BLaER1 (cell line): ENCODE data around the gene EPHA10.
"Not testable (repeated sequence)": the region's sequence is repeated elsewhere in the genome, so short reads cannot be mapped to it uniquely, and the experiment has no call there.

Experiments used
- H3K27ac ChIP-seq: shearing (Covaris generic); formaldehyde crosslinking; 2 replicates; pipeline ENCODE4 v1.8.1; 2022
- H3K27me3 ChIP-seq: shearing (Covaris generic); formaldehyde crosslinking; 2 replicates; pipeline ENCODE4 v1.8.1; 2022
- H3K36me3 ChIP-seq: shearing (Covaris generic); formaldehyde crosslinking; 2 replicates; pipeline ENCODE4 v1.8.1; 2022
- H3K4me1 ChIP-seq: shearing (Covaris generic); formaldehyde crosslinking; 2 replicates; pipeline ENCODE4 v1.8.1; 2022
- H3K4me2 ChIP-seq: shearing (Covaris generic); formaldehyde crosslinking; 2 replicates; pipeline ENCODE4 v1.8.1; 2022
- H3K4me3 ChIP-seq: shearing (Covaris generic); formaldehyde crosslinking; 2 replicates; pipeline ENCODE4 v1.8.1; 2022
- H3K9ac ChIP-seq: shearing (Covaris generic); formaldehyde crosslinking; 2 replicates; pipeline ENCODE4 v1.8.1; 2022
- H3K9me3 ChIP-seq: shearing (Covaris generic); formaldehyde crosslinking; 2 replicates; pipeline ENCODE4 v1.8.1; 2022
- H4K20me1 ChIP-seq: shearing (Covaris generic); formaldehyde crosslinking; 2 replicates; pipeline ENCODE4 v1.8.1; 2022
- Cebpa-rat ChIP-seq: shearing (Covaris generic); IDR thresholded peaks from 2 replicates; pipeline ENCODE4 v1.8.1; 2022

EPHA10 gene

DNA sequence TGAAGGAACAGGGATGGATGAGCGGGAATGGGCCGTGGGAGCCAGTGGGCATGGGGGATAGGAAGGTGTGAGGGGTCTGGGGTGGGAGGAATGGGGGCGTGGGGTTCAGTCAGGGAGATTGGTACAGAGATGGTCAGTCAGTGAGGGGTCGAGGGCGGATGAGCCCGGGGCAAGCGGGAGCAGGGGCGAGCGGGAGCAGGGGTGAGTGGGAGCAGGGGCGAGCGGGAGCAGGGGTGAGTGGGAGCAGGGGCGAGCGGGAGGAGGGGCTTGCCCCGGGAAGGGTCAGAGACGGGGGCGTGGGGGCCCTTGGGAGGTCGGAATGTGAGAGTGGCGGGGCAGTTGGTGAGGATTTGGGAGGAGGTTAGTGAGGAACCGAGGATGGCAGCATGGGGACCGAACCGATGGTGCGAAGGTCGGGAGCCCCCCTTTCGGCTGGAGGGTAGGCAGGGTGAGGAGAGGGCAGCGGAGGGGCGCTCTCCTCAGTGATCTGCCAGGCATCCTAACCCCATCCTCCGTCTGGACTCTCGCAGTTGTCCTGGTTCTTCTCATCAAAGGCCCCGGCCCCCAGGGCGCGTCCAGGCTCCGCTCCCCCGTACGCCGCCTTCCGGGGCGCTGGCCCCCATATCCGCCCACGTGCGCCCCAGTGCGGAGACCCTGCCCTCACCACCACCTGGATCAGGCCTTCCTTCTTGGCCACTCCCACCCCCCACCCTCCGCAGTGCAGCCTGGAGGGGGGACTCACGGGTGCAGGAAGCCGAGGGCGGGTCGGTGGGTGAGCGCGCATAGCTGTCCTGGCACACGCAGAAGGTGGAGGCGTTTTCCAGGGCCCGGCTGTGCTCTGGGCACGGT, 11.2 kb downstream of the EPHA10 start:
- Histone ChIP-seq H3K27ac (no peak overlapping the region), H3K27me3 (0 out of 2 replicates have a peak, but pooled peaks cover 5% of the 10 kb centered on the region), H3K4me1 (no peaks in the 10 kb centered on the region), H3K4me3 (no peak overlapping the region), H3K36me3 (no peaks in the 10 kb centered on the region), H3K9me3 (no peaks in the 10 kb centered on the region), H3K4me2 (no peak overlapping the region), H3K9ac (no peak overlapping the region), H4K20me1 (no peaks in the 10 kb centered on the region)
- no peak for TF ChIP-seq Cebpa-rat

DNA sequence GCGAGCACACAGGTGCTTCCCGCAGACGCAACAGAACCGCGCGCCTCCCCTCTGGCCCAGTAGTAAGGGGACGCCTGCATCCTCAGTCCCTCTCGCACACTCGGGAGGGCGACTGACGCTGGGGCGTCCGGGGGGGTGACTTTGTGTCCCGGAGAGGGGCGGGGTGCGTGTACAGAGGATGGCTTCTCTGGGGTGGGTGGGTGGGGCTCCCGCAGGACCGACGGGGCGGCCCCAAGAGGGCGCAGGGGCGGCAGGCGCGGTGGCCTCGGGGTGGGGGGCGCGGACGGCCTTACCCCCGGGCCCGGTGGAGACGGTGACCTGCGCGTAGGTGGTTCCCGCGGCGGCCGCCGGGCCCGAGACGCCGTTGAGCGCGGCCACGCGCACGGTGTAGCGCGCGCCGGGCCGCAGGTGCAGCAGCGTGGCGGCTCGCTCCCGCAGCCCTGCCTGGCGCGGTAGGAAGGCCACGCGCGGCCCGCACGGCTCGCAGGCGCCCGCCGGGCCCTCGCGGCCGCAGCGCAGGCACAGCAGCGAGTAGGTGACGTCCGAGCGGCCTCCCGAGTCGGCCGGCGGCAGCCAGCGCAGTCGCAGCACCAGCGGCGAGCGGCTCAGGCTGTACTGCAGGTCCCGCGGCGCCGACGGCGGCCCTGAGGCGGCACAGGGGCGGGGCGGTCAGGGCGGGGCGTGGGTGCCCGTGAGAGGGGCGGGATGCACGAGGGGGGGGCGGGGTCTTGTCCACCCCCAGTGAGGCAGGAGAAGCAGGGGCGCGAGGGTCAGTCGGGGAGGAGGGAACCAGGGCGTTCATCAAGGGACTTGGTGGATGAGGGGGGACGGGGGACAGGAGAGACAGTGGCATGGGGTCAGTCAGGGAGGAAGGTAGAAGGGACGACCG, 12.1 kb downstream of the EPHA10 start:
- 0 out of 2 replicates have a peak, but pooled peaks cover 5% of the 10 kb centered on the region for H3K27me3 ChIP-seq
- TF ChIP-seq Cebpa-rat, result no peak
- H3K9me3 ChIP-seq, result no peaks in the 10 kb centered on the region
- H3K4me2 ChIP-seq, result no peak overlapping the region
- H3K4me1 ChIP-seq, result no peaks in the 10 kb centered on the region
- no peak overlapping the region for H3K9ac ChIP-seq
- H3K36me3 ChIP-seq, result no peaks in the 10 kb centered on the region
- H3K27ac ChIP-seq, result no peak overlapping the region
- no peak overlapping the region for H3K4me3 ChIP-seq
- H4K20me1 ChIP-seq, result no peaks in the 10 kb centered on the region

DNA sequence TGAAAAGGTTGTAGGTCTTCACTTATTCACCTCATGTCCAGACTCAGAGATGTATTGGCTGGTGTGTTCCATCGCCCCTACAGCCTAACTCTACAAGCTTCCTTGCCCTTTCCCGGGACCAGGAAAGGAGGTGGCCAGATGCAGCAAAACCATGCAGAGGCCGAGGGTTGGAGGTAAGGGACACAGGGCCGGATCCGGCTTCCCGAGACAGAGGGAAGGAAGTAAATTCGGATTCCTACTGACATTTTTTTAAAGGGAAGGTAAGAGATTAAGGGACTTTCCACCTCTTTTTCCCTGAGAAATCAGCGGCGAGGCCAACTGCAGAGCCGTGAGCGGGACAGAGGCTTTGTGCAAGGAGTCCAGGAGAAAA, 12.7 kb downstream of the EPHA10 start:
- H3K9me3 ChIP-seq, result peaks cover 2% of the 10 kb centered on the region
- H3K4me1 ChIP-seq, result no peaks in the 10 kb centered on the region
- H3K9ac ChIP-seq, result no peak overlapping the region
- no peak overlapping the region for H3K4me2 ChIP-seq
- TF ChIP-seq Cebpa-rat, result no peak
- H3K27me3 ChIP-seq, result 0 out of 2 replicates have a peak, but pooled peaks cover 5% of the 10 kb centered on the region
- no peaks in the 10 kb centered on the region for H4K20me1 ChIP-seq
- no peaks in the 10 kb centered on the region for H3K36me3 ChIP-seq
- H3K27ac ChIP-seq, result no peak overlapping the region
- no peak overlapping the region for H3K4me3 ChIP-seq

DNA sequence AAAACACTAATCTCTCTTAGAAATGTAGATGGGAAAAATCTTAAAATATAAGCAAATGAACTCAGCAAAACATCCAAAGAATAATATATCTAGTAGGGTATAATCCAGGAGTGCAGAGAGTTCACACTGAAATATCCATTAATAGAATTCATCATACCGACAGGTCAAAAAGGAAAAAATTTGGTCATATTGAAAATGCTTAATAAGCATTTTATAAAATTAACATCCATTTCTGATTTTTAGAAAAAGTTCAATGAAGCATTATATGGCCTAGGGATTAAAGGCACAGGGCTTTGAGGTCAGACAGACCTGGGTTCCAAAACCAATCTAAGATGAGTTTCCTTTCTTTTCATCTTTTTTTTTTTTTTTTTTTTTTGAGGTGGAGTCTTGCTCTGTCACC, 16.4 kb downstream of the EPHA10 start:
- TF ChIP-seq Cebpa-rat, result no peak
- H3K9ac ChIP-seq, result no peak overlapping the region
- no peaks in the 10 kb centered on the region for H3K27me3 ChIP-seq

DNA sequence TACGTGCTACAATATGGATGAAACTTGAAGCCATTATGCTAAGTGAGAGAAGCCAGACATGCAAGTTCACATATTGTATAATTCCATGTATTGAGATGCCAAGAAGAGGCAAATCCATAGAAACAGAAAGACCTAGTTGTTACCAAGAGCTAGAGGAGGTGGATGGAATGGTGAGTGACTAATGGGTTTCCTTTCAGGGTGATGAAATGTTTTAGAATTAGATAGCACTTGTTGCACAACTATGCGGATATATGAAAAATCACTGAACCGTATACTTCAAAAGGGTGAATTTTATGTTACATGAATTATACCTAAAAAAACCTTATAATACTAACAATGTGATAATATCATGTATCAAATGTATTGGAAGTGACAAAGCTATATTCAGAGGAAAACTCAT, 18.1 kb downstream of the EPHA10 start:
- Histone ChIP-seq H3K36me3 (no peaks in the 10 kb centered on the region), H3K27me3 (no peaks in the 10 kb centered on the region), H3K9ac (no peak overlapping the region), H3K4me1 (no peaks in the 10 kb centered on the region), H3K4me2 (no peak overlapping the region), H3K27ac (no peak overlapping the region), H3K4me3 (no peak overlapping the region), H4K20me1 (no peaks in the 10 kb centered on the region), H3K9me3 (peaks cover 9% of the 10 kb centered on the region)
- TF ChIP-seq Cebpa-rat, result no peak

More for the DNA sequence above, 16.4 kb downstream of the EPHA10 start:
- H3K4me2 ChIP-seq, result no peak overlapping the region
- peaks cover 9% of the 10 kb centered on the region for H3K9me3 ChIP-seq
- no peak overlapping the region for H3K27ac ChIP-seq
- no peaks in the 10 kb centered on the region for H4K20me1 ChIP-seq
- H3K4me1 ChIP-seq, result no peaks in the 10 kb centered on the region
- no peak overlapping the region for H3K4me3 ChIP-seq
- no peaks in the 10 kb centered on the region for H3K36me3 ChIP-seq

DNA sequence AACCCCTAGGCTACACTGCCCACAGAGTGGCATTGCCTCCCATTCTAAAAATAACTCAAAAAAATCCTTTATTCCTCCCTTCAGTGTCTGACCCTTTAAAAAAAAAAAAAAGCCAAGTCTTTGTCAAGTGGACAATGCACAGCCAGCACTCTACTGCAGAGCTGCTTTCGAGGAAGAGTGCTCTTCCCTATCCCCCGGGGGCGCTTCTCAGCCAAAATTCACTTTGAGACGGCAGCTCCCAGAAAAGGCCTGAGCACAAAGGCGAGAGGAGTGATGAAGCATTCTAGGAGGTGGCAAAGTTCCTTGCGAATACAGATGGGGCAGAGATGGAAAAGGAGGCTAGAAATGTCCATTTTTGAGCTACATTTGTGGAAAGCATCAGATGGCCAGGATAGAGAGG, 23.3 kb downstream of the EPHA10 start:
- Histone ChIP-seq H3K27ac (no peak overlapping the region), H3K9me3 (peaks cover 2% of the 10 kb centered on the region), H3K9ac (no peak overlapping the region), H4K20me1 (no peaks in the 10 kb centered on the region), H3K4me2 (no peak overlapping the region), H3K4me3 (no peak overlapping the region), H3K4me1 (no peaks in the 10 kb centered on the region), H3K27me3 (no peaks in the 10 kb centered on the region), H3K36me3 (no peaks in the 10 kb centered on the region)
- no peak for TF ChIP-seq Cebpa-rat

DNA sequence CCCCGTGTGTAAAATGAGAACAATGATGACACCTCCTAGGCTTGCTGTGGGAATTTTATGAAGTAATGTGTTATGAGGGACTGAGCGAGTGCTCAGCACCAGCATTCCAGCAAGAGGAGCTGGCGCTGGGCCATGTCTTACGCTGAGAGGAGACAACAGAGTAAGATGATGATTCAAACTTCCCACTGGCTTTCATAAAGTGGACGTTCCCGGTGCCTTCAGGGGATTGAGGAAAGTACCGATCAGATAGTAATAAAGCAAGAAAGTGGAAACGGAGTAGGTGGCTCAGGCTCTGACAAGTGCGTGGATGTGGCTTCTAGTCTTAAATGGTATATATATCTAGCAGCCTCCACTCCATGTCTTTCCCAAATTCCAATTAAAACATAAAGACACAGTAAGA, 23.8 kb downstream of the EPHA10 start:
- no peak overlapping the region for H3K9ac ChIP-seq
- TF ChIP-seq Cebpa-rat, result no peak
- no peaks in the 10 kb centered on the region; the same call in 1 of the 2 replicates for H3K9me3 ChIP-seq
- H3K36me3 ChIP-seq, result no peaks in the 10 kb centered on the region
- no peaks in the 10 kb centered on the region for H3K4me1 ChIP-seq
- no peak overlapping the region for H3K4me2 ChIP-seq
- no peak overlapping the region for H3K27ac ChIP-seq
- no peaks in the 10 kb centered on the region for H3K27me3 ChIP-seq
- H4K20me1 ChIP-seq, result no peaks in the 10 kb centered on the region
- no peak overlapping the region for H3K4me3 ChIP-seq

DNA sequence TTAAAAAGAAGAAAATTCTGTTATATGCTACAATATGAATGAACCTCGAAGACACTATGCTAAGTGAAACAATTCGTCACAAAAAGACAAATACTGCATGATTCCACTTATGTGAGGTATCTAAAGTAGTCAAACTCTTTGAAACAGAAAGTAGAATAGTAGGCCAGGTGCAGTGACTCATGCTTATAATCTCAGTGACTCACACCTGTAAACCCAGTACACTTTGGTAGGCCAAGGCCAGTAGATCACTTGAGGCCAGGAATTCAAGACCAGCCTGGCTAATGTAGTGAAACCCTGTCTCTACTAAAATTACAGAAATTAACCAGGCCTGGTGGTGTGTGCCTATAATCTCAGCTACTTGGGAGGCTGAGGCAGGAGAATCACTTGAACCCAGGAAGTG, 25.7 kb downstream of the EPHA10 start:
- Histone ChIP-seq H3K4me1 (no peaks in the 10 kb centered on the region), H3K9me3 (no peaks in the 10 kb centered on the region), H4K20me1 (no peaks in the 10 kb centered on the region), H3K9ac (no peak overlapping the region), H3K4me3 (no peak overlapping the region), H3K4me2 (no peak overlapping the region), H3K27ac (no peak overlapping the region), H3K27me3 (no peaks in the 10 kb centered on the region), H3K36me3 (no peaks in the 10 kb centered on the region)
- no peak for TF ChIP-seq Cebpa-rat

DNA sequence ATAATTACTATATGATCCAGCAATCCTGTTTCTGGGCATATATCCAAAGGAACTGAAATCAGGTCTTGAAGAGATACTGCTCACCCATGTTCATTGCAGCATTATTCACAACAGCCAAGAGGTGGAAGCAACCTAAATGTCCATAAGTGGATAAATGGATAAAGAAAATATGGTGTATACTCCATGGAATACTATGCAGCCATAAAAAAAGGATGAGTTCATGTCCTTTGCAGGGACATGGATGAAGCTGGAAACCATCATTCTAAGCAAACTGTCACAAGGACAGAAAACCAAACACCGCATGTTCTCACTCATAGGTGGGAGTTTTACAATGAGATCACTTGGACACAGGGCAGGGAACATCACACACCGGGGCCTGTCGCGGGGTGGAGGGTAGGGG, 26.3 kb downstream of the EPHA10 start:
- not testable (repeated sequence) for H3K27ac ChIP-seq, H3K4me1 ChIP-seq, H3K9me3 ChIP-seq, H3K36me3 ChIP-seq, H4K20me1 ChIP-seq, H3K9ac ChIP-seq, H3K4me2 ChIP-seq, H3K27me3 ChIP-seq, H3K4me3 ChIP-seq

DNA sequence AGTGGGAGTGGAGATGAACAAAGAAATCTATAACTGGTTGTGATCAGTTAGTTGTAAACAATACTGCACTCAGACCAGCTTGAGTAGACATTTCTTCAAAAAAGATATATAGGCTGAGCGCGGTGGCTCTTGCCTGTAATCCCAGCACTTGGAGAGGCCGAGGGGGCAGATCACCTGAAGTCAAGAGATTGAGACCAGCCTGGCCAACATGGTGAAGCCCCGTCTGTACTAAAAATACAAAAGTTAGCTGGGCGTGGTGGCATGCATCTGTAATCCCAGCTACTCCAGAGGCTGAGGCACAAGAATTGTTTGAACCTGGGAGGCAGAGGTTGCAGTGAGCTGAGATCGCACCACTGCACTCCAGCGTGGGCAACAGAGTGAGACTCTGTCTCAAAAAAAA, 26.9 kb downstream of the EPHA10 start:
- not testable (repeated sequence) for H3K27me3 ChIP-seq, H3K9ac ChIP-seq, H3K36me3 ChIP-seq, H3K9me3 ChIP-seq, H3K4me2 ChIP-seq, H3K27ac ChIP-seq, H3K4me3 ChIP-seq, H4K20me1 ChIP-seq, H3K4me1 ChIP-seq
